HepG2 (cell line): ENCODE results near the gene AHRR.

Experiments
- CEBPG ChIP-seq: IDR thresholded peaks from 2 replicates; pipeline ENCODE4 v1.6.1; 2016
- GABPA ChIP-seq, 2 experiments: IDR thresholded peaks; 2 replicates each; pipeline ENCODE4 v1.6.1; 2011 to 2016; ENCODE audit warnings: low read depth in 2 of 2, low read length in 1 of 2, missing biosample characterization in 1 of 2, missing genetic modification characterization in 1 of 2
- MAFF ChIP-seq: IDR thresholded peaks from 2 replicates; pipeline ENCODE4 v1.6.1; 2011; ENCODE audit warnings: low read depth, low read length, improper control_type of control experiment
- MLXIP ChIP-seq: sonication (generic); formaldehyde crosslinking; IDR thresholded peaks from 2 replicates; pipeline ENCODE4 v1.9.0; 2021; ENCODE audit warnings: missing genetic modification reagents, borderline replicate concordance
- YY1 ChIP-seq: IDR thresholded peaks from 2 replicates; pipeline ENCODE4 v1.6.1; 2011; ENCODE audit warnings: low read length, low read depth, moderate library complexity, mild to moderate bottlenecking; ENCODE audit not compliant: insufficient read depth, insufficient replicate concordance
- ZBTB39 ChIP-seq: sonication (generic); formaldehyde crosslinking; IDR thresholded peaks from 2 replicates; pipeline ENCODE4 v1.5.0; 2020; ENCODE audit warnings: missing genetic modification reagents
- ZNF318 ChIP-seq: sonication (generic); formaldehyde crosslinking; IDR thresholded peaks from 2 replicates; pipeline ENCODE4 v1.4.0; 2020; ENCODE audit warnings: mild to moderate bottlenecking, missing genetic modification reagents
- TF ChIP-seq, protein P1 (sequence below): sonication (generic); formaldehyde crosslinking; IDR thresholded peaks from 2 replicates; pipeline ENCODE4 v1.8.0; 2022; ENCODE audit warnings: mild to moderate bottlenecking, missing genetic modification reagents
- TF ChIP-seq, protein P2 (sequence below), 2 experiments: IDR thresholded peaks; 2 replicates each; pipeline ENCODE4 v1.6.1; 2011 to 2012; ENCODE audit warnings: low read length in 2 of 2, borderline replicate concordance in 1 of 2, low read depth in 1 of 2, mild to moderate bottlenecking in 1 of 2, moderate library complexity in 1 of 2

GRCh38 chr5:369151-369868, 47.8 kb downstream of the AHRR start:
- no peak for TF ChIP-seq MLXIP (CRISPR knock-in tag)
- no peak for TF ChIP-seq ZBTB39 (CRISPR knock-in tag)
- TF ChIP-seq, protein P1, sequence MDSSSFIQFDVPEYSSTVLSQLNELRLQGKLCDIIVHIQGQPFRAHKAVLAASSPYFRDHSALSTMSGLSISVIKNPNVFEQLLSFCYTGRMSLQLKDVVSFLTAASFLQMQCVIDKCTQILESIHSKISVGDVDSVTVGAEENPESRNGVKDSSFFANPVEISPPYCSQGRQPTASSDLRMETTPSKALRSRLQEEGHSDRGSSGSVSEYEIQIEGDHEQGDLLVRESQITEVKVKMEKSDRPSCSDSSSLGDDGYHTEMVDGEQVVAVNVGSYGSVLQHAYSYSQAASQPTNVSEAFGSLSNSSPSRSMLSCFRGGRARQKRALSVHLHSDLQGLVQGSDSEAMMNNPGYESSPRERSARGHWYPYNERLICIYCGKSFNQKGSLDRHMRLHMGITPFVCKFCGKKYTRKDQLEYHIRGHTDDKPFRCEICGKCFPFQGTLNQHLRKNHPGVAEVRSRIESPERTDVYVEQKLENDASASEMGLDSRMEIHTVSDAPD (CRISPR knock-in tag): no peak
- no peak for TF ChIP-seq ZNF318 (CRISPR knock-in tag)
- no peak for TF ChIP-seq CEBPG
- no peak for TF ChIP-seq GABPA (IDR thresholded peaks at IDR 0.05; ENCODE audit: low read depth, low read length)
- no peak for TF ChIP-seq GABPA (CRISPR knock-in tag; IDR thresholded peaks at IDR 0.05; ENCODE audit: low read depth)
- TF ChIP-seq, protein P2, sequence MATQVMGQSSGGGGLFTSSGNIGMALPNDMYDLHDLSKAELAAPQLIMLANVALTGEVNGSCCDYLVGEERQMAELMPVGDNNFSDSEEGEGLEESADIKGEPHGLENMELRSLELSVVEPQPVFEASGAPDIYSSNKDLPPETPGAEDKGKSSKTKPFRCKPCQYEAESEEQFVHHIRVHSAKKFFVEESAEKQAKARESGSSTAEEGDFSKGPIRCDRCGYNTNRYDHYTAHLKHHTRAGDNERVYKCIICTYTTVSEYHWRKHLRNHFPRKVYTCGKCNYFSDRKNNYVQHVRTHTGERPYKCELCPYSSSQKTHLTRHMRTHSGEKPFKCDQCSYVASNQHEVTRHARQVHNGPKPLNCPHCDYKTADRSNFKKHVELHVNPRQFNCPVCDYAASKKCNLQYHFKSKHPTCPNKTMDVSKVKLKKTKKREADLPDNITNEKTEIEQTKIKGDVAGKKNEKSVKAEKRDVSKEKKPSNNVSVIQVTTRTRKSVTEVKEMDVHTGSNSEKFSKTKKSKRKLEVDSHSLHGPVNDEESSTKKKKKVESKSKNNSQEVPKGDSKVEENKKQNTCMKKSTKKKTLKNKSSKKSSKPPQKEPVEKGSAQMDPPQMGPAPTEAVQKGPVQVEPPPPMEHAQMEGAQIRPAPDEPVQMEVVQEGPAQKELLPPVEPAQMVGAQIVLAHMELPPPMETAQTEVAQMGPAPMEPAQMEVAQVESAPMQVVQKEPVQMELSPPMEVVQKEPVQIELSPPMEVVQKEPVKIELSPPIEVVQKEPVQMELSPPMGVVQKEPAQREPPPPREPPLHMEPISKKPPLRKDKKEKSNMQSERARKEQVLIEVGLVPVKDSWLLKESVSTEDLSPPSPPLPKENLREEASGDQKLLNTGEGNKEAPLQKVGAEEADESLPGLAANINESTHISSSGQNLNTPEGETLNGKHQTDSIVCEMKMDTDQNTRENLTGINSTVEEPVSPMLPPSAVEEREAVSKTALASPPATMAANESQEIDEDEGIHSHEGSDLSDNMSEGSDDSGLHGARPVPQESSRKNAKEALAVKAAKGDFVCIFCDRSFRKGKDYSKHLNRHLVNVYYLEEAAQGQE (IDR thresholded peaks at IDR 0.05; ENCODE audit: borderline replicate concordance in 1 of 2, low read depth in 1 of 2, low read length in 2 of 2): no peak
- TF ChIP-seq MAFF: no peak
- no peak for TF ChIP-seq YY1
